Large intestine (tissue), 3 donors: ENCODE data around the gene MYD88. TPM values are rescaled to one million over a fixed set of nuclear protein-coding genes. Genes with fewer than 3 reads are reported as not detected.
A peak's percentile ranks its signal among the peaks of the same experiment; 100 is the strongest.
"Not testable (repeated sequence)": the region's sequence is repeated elsewhere in the genome, so short reads cannot be mapped to it uniquely, and the experiment has no call there.

ENCODE experiments used
- DNase-seq, 2 donors: peaks; one replicate each; pipeline versions ENCODE4 v3.0.0 to v3.0.0-alpha.2; 2013
- H3K27ac ChIP-seq: one replicate; pipeline ENCODE4 v1.5.1; 2013; ENCODE audit warnings: low read length
- H3K27me3 ChIP-seq: 2 replicates; pipeline ENCODE4 v1.6.1; 2013; ENCODE audit warnings: low read length; ENCODE audit not compliant: control insufficient read depth, insufficient read depth
- H3K36me3 ChIP-seq: 2 replicates; pipeline ENCODE4 v1.6.1; 2013; ENCODE audit warnings: low read length; ENCODE audit not compliant: control insufficient read depth, insufficient read depth
- H3K4me1 ChIP-seq: one replicate; pipeline ENCODE4 v1.6.1; 2013; ENCODE audit warnings: low read length; ENCODE audit not compliant: control insufficient read depth, insufficient read depth
- H3K4me3 ChIP-seq: one replicate; pipeline ENCODE4 v1.5.1; 2013; ENCODE audit warnings: low read length
- H3K9me3 ChIP-seq: one replicate; pipeline ENCODE4 v1.6.1; 2013; ENCODE audit warnings: mild to moderate bottlenecking, low read depth, low read length, moderate library complexity; ENCODE audit not compliant: control insufficient read depth
- WGBS: methylation state at CpG from one replicate; pipeline ENCODE4 v1.1.5; 2013; ENCODE audit warnings: low lambda C conversion rate; ENCODE audit not compliant: insufficient coverage; 5-methylcytosine and 5-hydroxymethylcytosine counted together
- polyA plus RNA-seq: library from polyadenylated mRNA; unstranded; fragments of 120-200 nt; gene quantifications from one replicate; pipeline ENCODE4 v1.2.1, GENCODE V29; 2013

MYD88 gene
- polyA plus RNA-seq, 1 donor: 31.0 TPM

DNA sequence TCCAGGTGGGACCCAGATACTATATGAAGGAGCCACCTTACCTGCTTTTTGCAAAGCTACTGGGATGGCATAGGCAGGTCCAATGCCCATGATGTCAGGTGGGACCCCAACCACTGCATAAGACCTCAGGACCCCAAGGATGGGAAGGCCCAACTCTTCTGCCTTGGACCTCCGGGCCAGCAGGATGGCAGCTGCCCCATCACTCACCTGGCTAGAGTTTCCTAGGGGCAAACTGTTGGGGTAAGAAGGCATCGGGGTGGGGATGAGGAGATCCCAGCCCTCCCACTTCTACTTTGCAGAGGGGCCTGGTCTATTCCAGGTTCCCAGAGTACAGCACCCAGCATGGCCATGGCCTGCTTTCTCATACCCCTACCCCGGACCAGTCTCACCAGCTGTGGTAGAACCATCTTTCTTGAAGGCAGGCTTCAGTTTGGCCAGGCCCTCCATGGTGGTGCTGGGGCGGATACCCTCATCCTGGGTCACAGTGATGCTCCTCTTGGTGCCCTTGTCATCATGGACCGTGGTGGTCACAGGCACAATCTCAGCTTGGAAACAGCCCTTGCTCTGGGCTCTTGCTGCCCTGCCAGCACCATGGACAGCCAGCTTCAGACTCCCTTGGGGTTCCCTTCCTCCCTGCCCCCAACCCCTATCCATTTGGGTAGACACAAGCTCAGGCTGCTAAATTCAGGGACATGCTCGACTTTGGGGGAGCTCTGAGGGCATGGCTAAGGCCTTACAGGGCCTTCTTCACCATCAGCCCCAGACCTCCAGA lies 12.2 kb upstream of the MYD88 start:
- Histone ChIP-seq H3K27ac (peak overlapping the region; percentile 76), H3K4me1 (peaks cover 61% of the 10 kb centered on the region), H3K36me3 (peaks cover 82% of the 10 kb centered on the region), H3K27me3 (no peaks in the 10 kb centered on the region), H3K9me3 (no peaks in the 10 kb centered on the region), H3K4me3 (no peak overlapping the region)
- DNase-seq: no peak
- no CpG with 5 or more reads among the region's 6 CpGs for WGBS

DNA sequence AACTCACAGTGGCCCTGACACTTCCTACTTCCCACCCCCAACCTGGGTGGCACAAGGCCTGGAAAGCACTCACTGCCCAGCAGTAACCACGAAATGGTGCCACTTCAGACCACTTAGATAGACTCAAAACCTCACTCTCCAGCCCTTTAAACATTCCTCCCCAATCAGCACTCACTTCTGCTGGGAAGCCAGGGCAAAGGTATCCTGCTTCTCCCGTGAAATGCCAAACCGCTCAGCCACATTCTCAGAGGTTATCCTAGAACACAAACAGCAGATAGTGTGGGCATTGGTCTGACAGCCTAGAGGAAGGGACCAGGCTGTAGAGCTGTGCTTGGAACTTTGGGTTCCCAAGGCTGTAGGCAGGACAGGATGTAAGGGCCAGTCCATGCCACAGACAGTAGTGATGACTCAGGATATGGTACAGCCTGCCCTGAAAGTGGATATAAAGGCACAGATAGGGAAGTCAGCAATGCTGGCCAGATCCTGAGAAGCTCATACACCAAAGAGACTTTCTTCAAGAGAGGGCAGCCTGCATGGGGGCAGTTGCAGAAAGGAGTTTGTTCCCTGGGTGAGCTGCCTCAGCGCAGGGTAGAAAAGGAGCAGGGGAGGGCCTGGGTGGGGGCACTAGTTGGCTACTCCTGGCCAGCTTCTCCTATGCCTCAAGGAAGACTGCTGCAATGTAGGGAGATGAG lies 10.7 kb upstream of the MYD88 start:
- Histone ChIP-seq H3K36me3 (peaks cover 82% of the 10 kb centered on the region), H3K27ac (peak overlapping the region; percentile 5), H3K4me1 (peaks cover 75% of the 10 kb centered on the region), H3K27me3 (no peaks in the 10 kb centered on the region), H3K9me3 (no peaks in the 10 kb centered on the region), H3K4me3 (no peak overlapping the region)
- no CpG with 5 or more reads among the region's 4 CpGs for WGBS
- no peak for DNase-seq

DNA sequence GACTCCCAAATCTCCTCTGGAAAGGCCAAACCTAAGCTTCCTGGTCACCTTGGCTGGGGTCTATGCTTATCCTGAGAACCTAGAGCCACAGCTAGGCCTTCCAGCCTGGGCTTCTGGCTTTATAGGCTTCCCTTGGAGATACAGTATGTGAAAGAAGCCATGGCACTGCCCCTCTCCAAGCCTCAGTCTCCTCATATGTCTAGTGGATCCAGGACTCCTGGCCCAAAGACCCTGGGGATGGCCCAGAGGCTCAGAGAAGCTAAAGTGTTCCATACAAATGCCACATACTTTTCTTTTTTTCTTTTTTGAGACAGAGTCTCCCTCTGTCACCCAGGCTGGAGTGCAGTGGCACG lies 10.2 kb upstream of the MYD88 start:
- H3K4me1 ChIP-seq: peaks cover 81% of the 10 kb centered on the region

DNA sequence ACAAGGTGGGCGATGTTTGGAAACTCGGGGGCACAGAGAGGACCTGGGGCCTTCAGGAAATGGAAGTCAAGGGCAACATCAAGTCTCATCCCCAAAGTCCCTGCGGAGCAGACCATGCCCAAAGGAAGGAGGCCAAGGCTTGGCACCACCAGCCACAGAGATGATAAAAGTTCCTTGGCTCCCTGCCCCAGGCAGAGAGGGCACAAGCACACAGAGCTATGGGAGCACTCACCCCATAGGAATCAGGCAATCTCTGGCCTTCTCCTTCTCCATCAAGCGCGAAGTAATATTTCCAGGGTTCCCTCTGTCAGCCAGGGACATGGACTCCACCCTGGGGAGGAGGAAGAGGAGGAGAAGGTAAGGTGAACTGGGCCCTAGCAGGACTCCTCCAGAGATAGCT lies 9.4 kb upstream of the MYD88 start:
- H3K27ac ChIP-seq: peak overlapping the region; percentile 91
- H3K27me3 ChIP-seq: no peaks in the 10 kb centered on the region
- H3K36me3 ChIP-seq: peaks cover 81% of the 10 kb centered on the region
- H3K4me3 ChIP-seq: no peak overlapping the region
- DNase-seq: no peak
- H3K9me3 ChIP-seq: no peaks in the 10 kb centered on the region
- H3K4me1 ChIP-seq: peaks cover 88% of the 10 kb centered on the region
- WGBS: no CpG with 5 or more reads among the region's 5 CpGs

More for the DNA sequence above, 10.2 kb upstream of the MYD88 start:
- Histone ChIP-seq H3K4me3 (no peak overlapping the region), H3K27me3 (no peaks in the 10 kb centered on the region), H3K9me3 (no peaks in the 10 kb centered on the region), H3K36me3 (peaks cover 81% of the 10 kb centered on the region), H3K27ac (no peak overlapping the region)
- no peak for DNase-seq
- WGBS: 100% methylated on average over 1 of the region's 1 CpG

DNA sequence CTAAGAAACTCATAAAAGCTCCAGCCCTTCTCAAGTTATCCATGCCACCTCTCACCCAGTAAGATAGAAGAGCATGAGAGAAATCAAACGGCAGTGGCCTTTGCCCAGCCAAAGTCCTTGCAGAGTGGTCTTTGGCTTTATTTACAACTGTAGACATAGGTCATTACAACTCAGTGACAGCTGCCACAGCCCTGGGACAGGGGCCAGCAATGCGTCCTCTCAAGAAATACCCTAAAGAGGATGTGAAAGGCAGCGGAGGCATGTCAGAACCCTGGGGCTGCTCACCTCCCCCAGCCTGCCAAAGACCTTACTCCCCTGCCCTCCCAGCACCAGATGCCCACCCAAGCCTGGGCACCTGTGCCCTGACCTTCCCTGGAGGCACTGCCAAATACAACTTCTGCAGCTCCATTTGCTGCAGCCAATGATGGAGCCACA lies 7.8 kb upstream of the MYD88 start:
- Histone ChIP-seq H3K4me3 (no peak overlapping the region), H3K27ac (peak overlapping the region; percentile 91), H3K36me3 (peaks cover 74% of the 10 kb centered on the region), H3K27me3 (no peaks in the 10 kb centered on the region), H3K4me1 (peaks cover 89% of the 10 kb centered on the region), H3K9me3 (no peaks in the 10 kb centered on the region)
- WGBS: no CpG with 5 or more reads among the region's 3 CpGs
- peak; percentile 89 to 95 for DNase-seq

DNA sequence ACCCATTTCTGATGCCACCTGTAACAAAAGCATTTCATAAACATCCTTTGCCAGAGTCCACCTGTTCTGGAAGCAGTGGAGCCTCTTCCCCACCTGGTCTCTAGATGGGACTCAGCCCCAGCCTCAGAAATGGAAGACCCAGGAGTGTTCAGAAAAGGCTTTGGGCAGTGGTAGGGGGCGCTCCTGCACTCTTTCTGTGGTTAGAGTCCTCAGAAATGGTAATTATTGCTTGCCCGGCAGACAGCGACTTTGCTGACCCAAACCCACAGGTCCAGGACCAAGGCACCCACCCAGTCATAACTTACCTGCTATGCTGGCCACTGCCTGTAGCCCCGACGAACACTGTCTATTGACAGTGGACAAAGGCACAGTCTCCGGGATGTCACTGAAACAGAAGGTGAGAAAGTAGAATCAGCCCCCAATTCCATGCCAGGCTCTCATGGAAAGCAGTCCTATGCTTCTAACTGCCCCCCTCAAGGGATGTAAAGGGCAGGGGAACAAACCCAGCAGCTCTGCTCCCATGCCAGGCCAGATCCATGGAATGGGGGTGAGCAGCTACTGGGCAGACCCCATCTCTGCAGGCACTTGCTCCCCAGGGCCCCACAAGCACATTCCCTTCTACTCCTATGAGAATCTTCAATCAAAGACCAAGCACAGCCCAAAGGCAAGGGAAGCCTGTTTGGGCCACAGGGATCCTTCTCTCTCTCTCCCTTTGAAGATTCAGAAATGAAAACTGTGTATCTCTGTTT lies 6.7 kb upstream of the MYD88 start:
- H3K4me3 ChIP-seq: no peak overlapping the region
- DNase-seq: no peak
- H3K9me3 ChIP-seq: no peaks in the 10 kb centered on the region
- no peaks in the 10 kb centered on the region for H3K27me3 ChIP-seq
- H3K36me3 ChIP-seq: peaks cover 62% of the 10 kb centered on the region
- peaks cover 79% of the 10 kb centered on the region for H3K4me1 ChIP-seq
- WGBS: no CpG with 5 or more reads among the region's 6 CpGs
- peak overlapping the region; percentile 91 for H3K27ac ChIP-seq

DNA sequence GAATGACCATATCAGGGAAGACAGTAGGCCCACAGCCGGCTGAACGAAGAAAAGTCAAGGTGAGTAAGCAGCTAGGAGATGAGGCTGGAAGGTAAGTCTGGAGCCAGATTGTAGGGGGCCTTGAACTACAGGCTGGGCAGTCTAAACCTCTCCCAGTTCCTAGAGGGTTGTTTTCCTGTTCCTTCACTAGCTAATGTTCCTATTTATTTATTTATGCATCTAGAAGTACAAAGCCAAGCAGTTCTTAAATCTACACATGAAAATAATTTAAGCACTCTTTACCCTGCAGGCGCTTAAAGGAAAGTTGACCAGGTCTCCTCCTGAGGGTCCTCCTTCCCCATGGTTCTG lies 5.3 kb upstream of the MYD88 start:
- H3K9me3 ChIP-seq: no peaks in the 10 kb centered on the region
- peaks cover 48% of the 10 kb centered on the region for H3K36me3 ChIP-seq
- peak overlapping the region; percentile 91 for H3K27ac ChIP-seq
- no peak overlapping the region for H3K4me3 ChIP-seq
- DNase-seq: no peak
- no CpG with 5 or more reads among the region's 3 CpGs for WGBS
- peaks cover 73% of the 10 kb centered on the region for H3K4me1 ChIP-seq
- H3K27me3 ChIP-seq: no peaks in the 10 kb centered on the region

DNA sequence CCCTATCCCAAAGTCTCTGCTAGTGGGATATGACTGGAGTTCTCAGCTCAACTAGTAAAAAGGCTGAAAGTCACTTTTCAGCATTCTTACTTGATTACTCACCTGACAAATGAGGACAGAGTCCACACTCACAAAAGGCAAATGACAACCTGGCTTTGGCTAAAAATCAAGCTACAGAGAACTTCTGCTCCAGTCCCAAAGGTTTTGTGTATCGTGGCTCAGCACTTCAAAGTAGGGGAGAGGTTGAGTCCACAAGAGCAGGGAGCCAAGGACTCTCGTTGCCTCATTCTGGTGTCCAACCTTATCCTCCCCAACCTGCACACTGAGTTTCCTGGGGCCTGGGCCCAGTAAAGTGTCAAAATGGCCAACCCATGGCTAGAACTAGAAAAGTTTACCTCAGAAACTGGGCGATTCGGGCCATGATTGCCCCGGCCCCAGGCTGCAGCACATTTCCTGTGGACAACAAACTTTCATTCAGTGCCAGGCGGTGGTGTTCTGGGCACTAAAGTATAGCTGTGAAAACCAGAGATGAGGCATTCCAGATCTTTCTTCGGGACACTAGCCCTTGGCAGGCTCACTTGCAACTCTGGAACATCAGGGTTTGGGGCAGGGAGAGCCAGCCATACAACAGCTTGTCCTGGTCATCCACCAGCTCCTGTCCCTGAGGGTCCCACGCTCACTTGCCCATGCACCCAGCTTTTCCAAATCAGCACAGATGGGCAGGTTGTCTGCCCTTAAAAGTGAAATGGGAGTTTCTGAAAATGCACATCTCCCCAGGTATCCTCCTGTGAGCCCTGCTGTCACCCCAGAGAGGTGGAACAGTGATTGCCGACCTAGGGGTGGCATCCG lies 4.7 kb upstream of the MYD88 start:
- H3K9me3 ChIP-seq: no peaks in the 10 kb centered on the region
- WGBS: no CpG with 5 or more reads among the region's 10 CpGs
- H3K36me3 ChIP-seq: peaks cover 44% of the 10 kb centered on the region
- no peaks in the 10 kb centered on the region for H3K27me3 ChIP-seq
- no peak overlapping the region for H3K4me3 ChIP-seq
- peak overlapping the region; percentile 91 for H3K27ac ChIP-seq
- H3K4me1 ChIP-seq: peaks cover 70% of the 10 kb centered on the region
- peak; percentile 84 to 91 for DNase-seq

DNA sequence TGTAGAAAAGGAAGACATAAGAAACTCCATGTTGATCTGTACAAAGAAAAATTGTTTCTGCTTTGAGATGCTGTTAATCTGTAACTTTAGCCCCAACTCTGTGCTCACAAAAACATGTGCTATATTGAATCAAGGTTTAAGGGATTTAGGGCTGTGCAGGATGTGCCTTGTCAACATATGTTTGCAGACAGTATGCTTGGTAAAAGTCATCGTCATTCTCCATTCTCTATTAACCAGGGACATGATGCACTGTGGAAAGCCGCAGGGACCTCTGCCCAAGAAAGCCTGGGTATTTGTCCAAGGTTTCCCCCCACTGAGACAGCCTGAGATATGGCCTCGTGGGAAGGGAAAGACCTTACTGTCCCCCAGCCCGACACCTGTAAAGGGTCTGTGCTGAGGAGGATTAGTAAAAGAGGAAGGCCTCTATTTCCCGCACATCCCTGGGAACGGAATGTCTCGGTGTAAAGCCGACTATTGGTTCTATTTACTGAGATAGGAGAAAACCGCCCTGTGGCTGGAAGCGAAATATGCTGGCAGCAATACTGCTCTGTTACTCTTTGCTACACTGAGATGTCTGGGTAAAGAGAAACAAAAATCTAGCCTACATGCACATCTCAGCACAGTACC lies 3.8 kb upstream of the MYD88 start:
- not testable (repeated sequence) for H3K9me3 ChIP-seq, H3K4me3 ChIP-seq, DNase-seq, H3K27me3 ChIP-seq
- H3K36me3 ChIP-seq: peaks cover 36% of the 10 kb centered on the region
- WGBS: no CpG with 5 or more reads among the region's 10 CpGs
- H3K27ac ChIP-seq: peak overlapping the region; percentile 91
- peaks cover 64% of the 10 kb centered on the region for H3K4me1 ChIP-seq
